ENCODE measurements around the gene EPS8L3.
"Not testable (repeated sequence)": the region's sequence is repeated elsewhere in the genome, so short reads cannot be mapped to it uniquely, and the experiment has no call there.

Gene EPS8L3

DNA sequence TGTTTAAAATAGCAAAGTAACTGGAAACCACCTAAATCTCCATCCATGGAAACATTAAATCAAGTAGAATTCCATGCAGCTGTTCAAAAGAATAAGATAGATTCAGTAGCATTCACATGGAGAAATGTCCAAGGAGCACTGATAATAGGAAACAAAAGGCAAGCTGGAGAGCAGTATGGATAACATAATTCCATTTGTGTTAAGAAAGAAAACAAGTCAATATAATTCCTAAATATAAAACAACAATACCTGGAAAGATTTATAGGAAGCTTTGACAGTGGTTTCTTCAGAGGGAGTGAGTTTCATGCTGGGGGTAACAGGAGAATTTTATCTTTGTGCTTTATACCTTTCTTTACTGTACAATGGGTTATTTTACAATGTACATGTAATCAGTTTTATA lies 36.6 kb upstream of the EPS8L3 start:
- Histone ChIP-seq H3K4me2 (ENCODE audit: low read depth, low read length, poor library complexity, severe bottlenecking) (no peak overlapping the region), H2AFZ (ENCODE audit: low read depth, low read length, severe bottlenecking) (no peak overlapping the region), H3K79me2 (ENCODE audit: insufficient read depth, low read length) (no peaks in the 10 kb centered on the region), H3K9me2 (replicated peaks; ENCODE audit: insufficient read depth, low read length) (no peaks in the 10 kb centered on the region), H3K9me3 (ENCODE audit: insufficient read depth, low read length) (no peaks in the 10 kb centered on the region), H3K27me3 (ENCODE audit: low read length) (no peaks in the 10 kb centered on the region), H3K36me3 (ENCODE audit: low read length) (no peaks in the 10 kb centered on the region), H3K4me3 (ENCODE audit: insufficient read depth, low read length, poor library complexity, severe bottlenecking) (no peak overlapping the region), H3K9ac (ENCODE audit: low read length) (no peak overlapping the region), H3F3A (ENCODE audit: insufficient read depth) (no peaks in the 10 kb centered on the region), H3K27ac (ENCODE audit: low read depth, low read length) (no peak overlapping the region), H4K20me1 (ENCODE audit: low read depth, low read length) (no peaks in the 10 kb centered on the region)
- TF ChIP-seq EZH2phosphoT487 (conservative IDR thresholded peaks at IDR 0.05; ENCODE audit: low read length), result no peak
- TF ChIP-seq, protein P1, sequence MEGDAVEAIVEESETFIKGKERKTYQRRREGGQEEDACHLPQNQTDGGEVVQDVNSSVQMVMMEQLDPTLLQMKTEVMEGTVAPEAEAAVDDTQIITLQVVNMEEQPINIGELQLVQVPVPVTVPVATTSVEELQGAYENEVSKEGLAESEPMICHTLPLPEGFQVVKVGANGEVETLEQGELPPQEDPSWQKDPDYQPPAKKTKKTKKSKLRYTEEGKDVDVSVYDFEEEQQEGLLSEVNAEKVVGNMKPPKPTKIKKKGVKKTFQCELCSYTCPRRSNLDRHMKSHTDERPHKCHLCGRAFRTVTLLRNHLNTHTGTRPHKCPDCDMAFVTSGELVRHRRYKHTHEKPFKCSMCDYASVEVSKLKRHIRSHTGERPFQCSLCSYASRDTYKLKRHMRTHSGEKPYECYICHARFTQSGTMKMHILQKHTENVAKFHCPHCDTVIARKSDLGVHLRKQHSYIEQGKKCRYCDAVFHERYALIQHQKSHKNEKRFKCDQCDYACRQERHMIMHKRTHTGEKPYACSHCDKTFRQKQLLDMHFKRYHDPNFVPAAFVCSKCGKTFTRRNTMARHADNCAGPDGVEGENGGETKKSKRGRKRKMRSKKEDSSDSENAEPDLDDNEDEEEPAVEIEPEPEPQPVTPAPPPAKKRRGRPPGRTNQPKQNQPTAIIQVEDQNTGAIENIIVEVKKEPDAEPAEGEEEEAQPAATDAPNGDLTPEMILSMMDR (IDR thresholded peaks at IDR 0.05; ENCODE audit: insufficient read depth, low read length, poor library complexity, severe bottlenecking), result no peak

DNA sequence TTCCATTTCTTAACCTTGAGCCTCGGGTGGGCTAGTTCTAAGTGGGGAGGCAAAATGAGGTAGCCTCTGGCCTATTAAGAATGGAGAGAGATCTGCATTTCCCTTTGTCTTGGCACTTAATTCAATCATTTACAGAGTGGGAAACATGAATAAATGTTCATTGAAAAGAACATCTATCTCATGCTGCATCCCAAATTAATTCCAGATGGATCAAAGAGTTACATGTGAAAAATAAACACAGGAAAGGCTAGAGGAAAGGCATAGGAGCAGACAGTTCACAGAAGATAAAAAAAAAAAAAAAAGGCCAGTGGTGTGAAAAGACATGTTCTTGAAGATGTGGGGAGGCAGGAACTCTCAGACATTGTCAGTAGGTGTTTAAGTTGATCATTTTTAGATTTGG lies 35.7 kb upstream of the EPS8L3 start:
- Histone ChIP-seq H3K36me3 (ENCODE audit: low read length) (no peaks in the 10 kb centered on the region), H3K4me2 (ENCODE audit: low read depth, low read length, poor library complexity, severe bottlenecking) (no peak overlapping the region), H3K9ac (ENCODE audit: low read length) (no peak overlapping the region), H3K9me2 (replicated peaks; ENCODE audit: insufficient read depth, low read length) (no peaks in the 10 kb centered on the region), H4K20me1 (ENCODE audit: low read depth, low read length) (no peaks in the 10 kb centered on the region), H3K27me3 (ENCODE audit: low read length) (no peaks in the 10 kb centered on the region), H3K79me2 (ENCODE audit: insufficient read depth, low read length) (no peaks in the 10 kb centered on the region), H3K27ac (ENCODE audit: low read depth, low read length) (no peak overlapping the region), H3F3A (ENCODE audit: insufficient read depth) (no peaks in the 10 kb centered on the region), H3K4me3 (ENCODE audit: insufficient read depth, low read length, poor library complexity, severe bottlenecking) (no peak overlapping the region), H2AFZ (ENCODE audit: low read depth, low read length, severe bottlenecking) (no peak overlapping the region), H3K9me3 (ENCODE audit: insufficient read depth, low read length) (no peaks in the 10 kb centered on the region)
- TF ChIP-seq, protein P1 (IDR thresholded peaks at IDR 0.05; ENCODE audit: insufficient read depth, low read length, poor library complexity, severe bottlenecking), result no peak
- TF ChIP-seq EZH2phosphoT487 (conservative IDR thresholded peaks at IDR 0.05; ENCODE audit: low read length), result no peak

DNA sequence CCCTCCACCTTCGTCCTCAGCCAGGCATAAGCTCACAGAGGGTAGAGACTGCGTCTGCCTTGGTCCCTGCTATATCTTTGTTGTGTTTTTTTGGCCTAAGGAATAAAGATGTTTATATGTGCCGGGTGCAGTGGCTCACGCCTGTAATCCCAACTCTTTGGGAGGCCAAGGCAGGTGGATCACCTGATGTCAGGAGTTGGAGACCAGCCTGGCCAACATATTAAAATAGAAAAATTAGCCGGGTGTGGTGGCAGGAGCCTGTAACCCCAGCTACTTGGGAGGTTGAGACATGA lies 33.5 kb upstream of the EPS8L3 start:
- not testable (repeated sequence) for H3K9me3 ChIP-seq (ENCODE audit: insufficient read depth, low read length); H3K79me2 ChIP-seq (ENCODE audit: insufficient read depth, low read length); H3K9me2 ChIP-seq (replicated peaks; ENCODE audit: insufficient read depth, low read length); H3K27ac ChIP-seq (ENCODE audit: low read depth, low read length); H3K4me2 ChIP-seq (ENCODE audit: low read depth, low read length, poor library complexity, severe bottlenecking); H2AFZ ChIP-seq (ENCODE audit: low read depth, low read length, severe bottlenecking); H3K36me3 ChIP-seq (ENCODE audit: low read length); H4K20me1 ChIP-seq (ENCODE audit: low read depth, low read length); H3K27me3 ChIP-seq (ENCODE audit: low read length); H3K4me3 ChIP-seq (ENCODE audit: insufficient read depth, low read length, poor library complexity, severe bottlenecking); H3F3A ChIP-seq (ENCODE audit: insufficient read depth); H3K9ac ChIP-seq (ENCODE audit: low read length)

DNA sequence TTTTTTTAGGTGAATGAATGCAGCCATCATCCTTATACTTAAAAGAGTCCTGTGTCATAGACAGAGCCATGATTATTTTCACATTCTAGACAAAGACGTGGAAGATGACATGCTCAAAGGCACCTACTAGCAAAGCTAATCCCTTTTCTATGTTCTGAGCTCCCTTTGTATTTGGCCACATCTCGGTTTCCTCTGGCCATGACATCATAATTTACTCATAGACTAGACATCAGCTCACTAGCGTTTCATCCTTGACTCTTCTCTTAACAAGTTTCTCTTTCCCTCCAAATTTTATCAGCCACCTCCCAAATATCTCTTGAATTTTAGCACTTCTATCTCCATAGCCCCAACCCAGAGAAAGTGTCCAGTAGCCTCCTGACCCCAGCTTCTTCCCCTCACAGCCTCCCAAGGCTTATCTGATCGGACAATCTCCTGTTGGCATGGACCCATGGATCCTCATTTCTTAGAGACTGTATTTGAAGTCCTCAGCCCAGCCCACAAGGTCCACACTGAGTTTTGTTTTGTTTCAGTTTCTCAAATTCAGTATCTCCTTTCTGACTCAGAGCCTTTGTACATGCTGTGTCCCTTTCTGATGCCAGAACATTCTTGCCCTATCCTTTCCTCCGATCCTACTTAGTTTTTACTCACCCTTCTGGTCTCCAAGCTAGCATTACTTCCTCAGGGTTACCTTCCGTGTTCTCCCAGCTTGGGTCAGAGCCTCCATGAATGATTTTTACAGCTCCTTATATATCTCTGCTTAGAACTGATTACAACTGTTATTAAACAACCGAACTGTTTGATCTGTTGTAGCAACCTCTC lies 33.0 kb upstream of the EPS8L3 start:
- Histone ChIP-seq H3K9me2 (replicated peaks; ENCODE audit: insufficient read depth, low read length) (no peaks in the 10 kb centered on the region), H2AFZ (ENCODE audit: low read depth, low read length, severe bottlenecking) (no peak overlapping the region), H3F3A (ENCODE audit: insufficient read depth) (no peaks in the 10 kb centered on the region), H4K20me1 (ENCODE audit: low read depth, low read length) (no peaks in the 10 kb centered on the region), H3K27ac (ENCODE audit: low read depth, low read length) (no peak overlapping the region), H3K79me2 (ENCODE audit: insufficient read depth, low read length) (no peaks in the 10 kb centered on the region), H3K36me3 (ENCODE audit: low read length) (no peaks in the 10 kb centered on the region), H3K9me3 (ENCODE audit: insufficient read depth, low read length) (no peaks in the 10 kb centered on the region), H3K27me3 (ENCODE audit: low read length) (no peaks in the 10 kb centered on the region), H3K4me2 (ENCODE audit: low read depth, low read length, poor library complexity, severe bottlenecking) (no peak overlapping the region), H3K4me3 (ENCODE audit: insufficient read depth, low read length, poor library complexity, severe bottlenecking) (no peak overlapping the region), H3K9ac (ENCODE audit: low read length) (no peak overlapping the region)
- TF ChIP-seq, protein P1 (IDR thresholded peaks at IDR 0.05; ENCODE audit: insufficient read depth, low read length, poor library complexity, severe bottlenecking), result no peak
- no peak for TF ChIP-seq EZH2phosphoT487 (conservative IDR thresholded peaks at IDR 0.05; ENCODE audit: low read length)

Data from SU-DHL-6 (cell line).